NB4 (cell line): Measurements from ENCODE around the gene PLCB4.

Experiments used
- DNase-seq: peaks from one replicate; pipeline ENCODE4 v3.0.0; 2010; ENCODE audit warnings: low read depth
- H3K4me3 ChIP-seq: one replicate; pipeline ENCODE4 v1.5.1; 2011; ENCODE audit warnings: mild to moderate bottlenecking, low read depth, low read length, moderate library complexity
- CTCF ChIP-seq: IDR thresholded peaks from one replicate; pipeline ENCODE4 v1.5.1; 2012; ENCODE audit warnings: low read depth, low read length
- MYC ChIP-seq: IDR thresholded peaks from 2 replicates; pipeline ENCODE4 v1.6.1; 2011; ENCODE audit warnings: low read depth, low read length
- POLR2A ChIP-seq: IDR thresholded peaks from 2 replicates; pipeline ENCODE4 v1.6.1; 2011; ENCODE audit warnings: mild to moderate bottlenecking; ENCODE audit not compliant: insufficient read length; ENCODE audit errors: extremely low read depth
- TF ChIP-seq, protein P1 (sequence below): IDR thresholded peaks from 2 replicates; pipeline ENCODE4 v1.6.1; 2011; ENCODE audit warnings: low read depth, low read length

Gene PLCB4

GRCh38 chr20:9059931-9060330 is 9.0 kb upstream of the PLCB4 start:
- H3K4me3 ChIP-seq, result no peak overlapping the region
- DNase-seq, result no peak
- TF ChIP-seq MYC (no peak), CTCF (no peak), POLR2A (no peak)
- TF ChIP-seq, protein P1, sequence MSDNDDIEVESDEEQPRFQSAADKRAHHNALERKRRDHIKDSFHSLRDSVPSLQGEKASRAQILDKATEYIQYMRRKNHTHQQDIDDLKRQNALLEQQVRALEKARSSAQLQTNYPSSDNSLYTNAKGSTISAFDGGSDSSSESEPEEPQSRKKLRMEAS, result no peak

DNA sequence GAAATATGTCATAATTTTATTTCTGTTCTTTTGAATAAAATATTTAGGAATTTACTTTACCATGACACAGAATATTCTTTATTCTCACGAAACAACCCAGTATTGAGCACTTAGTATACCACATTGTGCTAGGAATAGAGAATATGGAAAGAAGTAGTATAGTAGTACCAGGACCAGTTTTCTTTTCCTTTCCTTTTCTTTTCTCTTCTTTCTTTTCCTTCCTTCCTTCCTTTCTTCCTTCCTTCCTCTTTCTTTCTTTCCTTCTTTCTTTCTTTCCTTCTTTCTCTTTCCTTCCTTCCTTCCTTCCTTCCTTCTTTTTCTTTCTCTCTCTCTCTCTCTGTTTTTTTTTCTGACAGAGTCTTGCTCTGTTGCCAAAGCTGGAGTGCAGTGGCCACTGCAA is 7.5 kb upstream of the PLCB4 start:
- DNase-seq, result no peak
- no peak overlapping the region for H3K4me3 ChIP-seq
- TF ChIP-seq POLR2A (no peak), MYC (no peak), CTCF (no peak)
- TF ChIP-seq, protein P1, result no peak

DNA sequence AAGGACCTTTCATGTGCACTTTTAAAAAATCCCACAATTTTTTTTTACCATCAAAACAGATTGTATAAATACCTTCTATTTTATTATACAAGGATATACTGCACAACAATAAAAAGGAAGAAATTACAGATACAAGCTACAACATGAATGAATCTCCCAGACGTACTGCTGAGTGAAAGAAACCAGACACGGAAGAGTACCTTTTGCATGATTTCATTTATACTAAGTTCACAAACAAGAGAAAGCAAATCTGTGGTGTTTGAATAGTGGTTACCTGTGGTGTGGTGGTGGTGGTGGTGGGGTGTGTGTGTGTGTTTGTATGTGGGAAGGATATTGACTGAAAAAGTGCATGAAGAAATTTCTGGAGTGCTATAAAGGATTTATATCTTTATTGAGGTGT is 6.8 kb upstream of the PLCB4 start:
- H3K4me3 ChIP-seq, result no peak overlapping the region
- no peak for DNase-seq
- TF ChIP-seq POLR2A (no peak), MYC (no peak), CTCF (no peak)
- TF ChIP-seq, protein P1, result no peak

- no peak for DNase-seq
- H3K4me3 ChIP-seq, result no peak overlapping the region
- no peak for TF ChIP-seq CTCF
- TF ChIP-seq MYC, result no peak
- no peak for TF ChIP-seq POLR2A
- TF ChIP-seq, protein P1, result no peak
Measured at GRCh38 chr20:9066191-9066590, 2.7 kb upstream of the PLCB4 start.

DNA sequence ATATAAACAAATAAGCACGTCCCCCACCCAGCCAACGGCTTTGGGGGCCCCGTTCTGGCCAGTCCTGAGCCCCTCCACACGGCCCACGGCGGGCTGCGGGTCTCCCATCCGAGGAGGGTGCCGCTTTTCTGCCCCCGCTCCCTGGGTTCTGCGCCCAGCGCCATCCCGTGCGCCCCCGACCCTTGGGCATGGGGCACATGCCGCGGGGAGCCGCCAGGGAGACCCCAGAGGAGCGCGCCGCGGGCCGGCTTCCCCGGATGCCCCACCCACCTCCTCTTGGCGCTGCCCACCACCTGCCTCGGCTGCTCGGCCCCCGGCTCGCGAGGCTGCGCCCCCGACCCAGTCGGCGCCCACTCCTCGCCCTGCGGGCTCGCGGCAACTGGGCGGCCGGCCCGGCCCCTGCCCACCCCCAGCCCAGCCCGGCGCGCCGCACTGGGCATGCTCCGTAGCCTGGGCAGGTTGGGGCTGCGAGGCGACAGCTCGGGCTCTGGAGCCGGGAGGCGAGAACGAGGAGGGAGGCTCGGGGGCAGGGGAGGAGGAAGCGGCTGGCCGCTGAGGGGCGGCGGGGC is 570 bp upstream of the PLCB4 start:
- H3K4me3 ChIP-seq, result no peak overlapping the region
- DNase-seq, result no peak
- TF ChIP-seq MYC (no peak), POLR2A (no peak), CTCF (no peak)
- TF ChIP-seq, protein P1, result no peak

- H3K4me3 ChIP-seq, result no peak overlapping the region
- TF ChIP-seq POLR2A (no peak), MYC (no peak), CTCF (no peak)
- TF ChIP-seq, protein P1, result no peak
- no peak for DNase-seq
Measured at GRCh38 chr20:9070304-9070703, 1.4 kb downstream of the PLCB4 start.
